GDM1 (cell line): Measurements from ENCODE around the gene TMEM253.

Experiments
- DNase-seq: peaks from one replicate; lab custom pipeline; 2025; lab: John Stamatoyannopoulos, UW

TMEM253 gene

GRCh38 chr14:21105095-21105494, 4.2 kb downstream of the TMEM253 start:
- no peak for DNase-seq

GRCh38 chr14:21106176-21106497, 5.3 kb downstream of the TMEM253 start:
- no peak for DNase-seq

- peak; percentile 61 for DNase-seq
Observed at GRCh38 chr14:21106498-21107282, 5.8 kb downstream of the TMEM253 start.

- DNase-seq: no peak
Observed at GRCh38 chr14:21107283-21107800, 6.5 kb downstream of the TMEM253 start.

- no peak for DNase-seq
Observed at GRCh38 chr14:21108791-21109190, 7.9 kb downstream of the TMEM253 start.

- DNase-seq: no peak
Observed at GRCh38 chr14:21109377-21110138, 8.7 kb downstream of the TMEM253 start.

GRCh38 chr14:21112255-21112654, 11.4 kb downstream of the TMEM253 start:
- DNase-seq: no peak

- no peak for DNase-seq
Observed at GRCh38 chr14:21113369-21113768, 12.5 kb downstream of the TMEM253 start.

GRCh38 chr14:21118933-21119332, 18.1 kb downstream of the TMEM253 start:
- DNase-seq: no peak

- no peak for DNase-seq
Observed at GRCh38 chr14:21120686-21121085, 19.8 kb downstream of the TMEM253 start.

- no peak for DNase-seq
Observed at GRCh38 chr14:21121122-21121521, 20.3 kb downstream of the TMEM253 start.

- no peak for DNase-seq
Observed at GRCh38 chr14:21123429-21123828, 22.6 kb downstream of the TMEM253 start.

GRCh38 chr14:21133901-21134300, 33.0 kb downstream of the TMEM253 start:
- DNase-seq: no peak

- no peak for DNase-seq
Observed at GRCh38 chr14:21136024-21136423, 35.2 kb downstream of the TMEM253 start.

- DNase-seq: no peak
Observed at GRCh38 chr14:21142357-21142756, 41.5 kb downstream of the TMEM253 start.

- no peak for DNase-seq
Observed at GRCh38 chr14:21145437-21145836, 44.6 kb downstream of the TMEM253 start.

- DNase-seq: no peak
Observed at GRCh38 chr14:21149641-21150367, 48.9 kb downstream of the TMEM253 start.
